HEK293 (cell line): ENCODE measurements around the gene DNAJB1.

Experiments used
- IKZF3 ChIP-seq: fragments of 450-650 bp; IDR thresholded peaks from 2 replicates; pipeline ENCODE4 v1.5.0; 2018; ENCODE audit warnings: missing biosample characterization, mild to moderate bottlenecking, missing genetic modification characterization, moderate library complexity
- KLF10 ChIP-seq: fragments of 450-650 bp; IDR thresholded peaks from 2 replicates; pipeline ENCODE4 v1.5.1; 2018; ENCODE audit warnings: missing biosample characterization, mild to moderate bottlenecking, missing genetic modification characterization
- KLF8 ChIP-seq: fragments of 450-650 bp; formaldehyde crosslinking; IDR thresholded peaks from 2 replicates; pipeline ENCODE4 v1.5.1; 2016; ENCODE audit warnings: missing biosample characterization, missing genetic modification characterization
- PRDM10 ChIP-seq: fragments of 450-650 bp; formaldehyde crosslinking; IDR thresholded peaks from 2 replicates; pipeline ENCODE4 v1.5.1; 2016; ENCODE audit warnings: missing biosample characterization, missing genetic modification characterization
- SETDB1 ChIP-seq: IDR thresholded peaks from one replicate; pipeline ENCODE4 v1.6.1; 2017; ENCODE audit warnings: mild to moderate bottlenecking, low read length, moderate library complexity, mixed read lengths; ENCODE audit not compliant: insufficient read length
- SP2 ChIP-seq: fragments of 450-650 bp; formaldehyde crosslinking; IDR thresholded peaks from 2 replicates; pipeline ENCODE4 v1.5.1; 2016; ENCODE audit warnings: missing biosample characterization, missing genetic modification characterization
- YY1 ChIP-seq: fragments of 450-650 bp; formaldehyde crosslinking; IDR thresholded peaks from 2 replicates; pipeline ENCODE4 v1.5.1; 2018; ENCODE audit warnings: missing biosample characterization, missing genetic modification characterization
- ZBTB44 ChIP-seq: fragments of 450-650 bp; IDR thresholded peaks from 2 replicates; pipeline ENCODE4 v1.5.1; 2018; ENCODE audit warnings: missing biosample characterization, mild to moderate bottlenecking, missing genetic modification characterization
- ZFP3 ChIP-seq: fragments of 450-650 bp; formaldehyde crosslinking; IDR thresholded peaks from 2 replicates; pipeline ENCODE4 v1.5.1; 2016; ENCODE audit warnings: low read depth, missing biosample characterization, missing genetic modification characterization
- ZNF239 ChIP-seq: fragments of 450-650 bp; formaldehyde crosslinking; IDR thresholded peaks from 2 replicates; pipeline ENCODE4 v1.5.1; 2016; ENCODE audit warnings: missing biosample characterization, missing genetic modification characterization
- ZNF394 ChIP-seq: fragments of 450-650 bp; formaldehyde crosslinking; IDR thresholded peaks from 2 replicates; pipeline ENCODE4 v1.5.1; 2016; ENCODE audit warnings: missing biosample characterization, missing genetic modification characterization, mild to moderate bottlenecking, moderate library complexity, borderline replicate concordance
- ZNF518A ChIP-seq: fragments of 450-650 bp; formaldehyde crosslinking; conservative IDR thresholded peaks from 2 replicates; pipeline ENCODE4 v1.5.1; 2016; ENCODE audit warnings: low read depth, missing biosample characterization, missing genetic modification characterization
- ZNF521 ChIP-seq: fragments of 450-650 bp; formaldehyde crosslinking; IDR thresholded peaks from 2 replicates; pipeline ENCODE4 v1.5.1; 2017; ENCODE audit warnings: missing biosample characterization, mild to moderate bottlenecking, missing genetic modification characterization
- ZNF529 ChIP-seq: fragments of 450-650 bp; formaldehyde crosslinking; IDR thresholded peaks from 2 replicates; pipeline ENCODE4 v1.5.1; 2017; ENCODE audit warnings: missing genetic modification characterization, missing biosample characterization; ENCODE audit not compliant: insufficient replicate concordance
- ZNF600 ChIP-seq: fragments of 450-650 bp; formaldehyde crosslinking; IDR thresholded peaks from 2 replicates; pipeline ENCODE4 v1.5.1; 2016; ENCODE audit warnings: missing biosample characterization, missing genetic modification characterization
- ZNF768 ChIP-seq: fragments of 450-650 bp; formaldehyde crosslinking; IDR thresholded peaks from 2 replicates; pipeline ENCODE4 v1.5.1; 2018; ENCODE audit warnings: missing biosample characterization, mild to moderate bottlenecking, missing genetic modification characterization
- TF ChIP-seq, protein P1 (sequence below): fragments of 450-650 bp; formaldehyde crosslinking; IDR thresholded peaks from 2 replicates; pipeline ENCODE4 v1.5.1; 2016; ENCODE audit warnings: missing biosample characterization, missing genetic modification characterization
- TF ChIP-seq, protein P2 (sequence below): fragments of 450-650 bp; formaldehyde crosslinking; IDR thresholded peaks from 2 replicates; pipeline ENCODE4 v1.5.1; 2016; ENCODE audit warnings: missing biosample characterization, missing genetic modification characterization
- TF ChIP-seq, protein P3 (sequence below): fragments of 450-650 bp; formaldehyde crosslinking; IDR thresholded peaks from 2 replicates; pipeline ENCODE4 v1.5.1; 2016; ENCODE audit warnings: missing biosample characterization, missing genetic modification characterization, borderline replicate concordance
- TF ChIP-seq, protein P4 (sequence below): fragments of 450-650 bp; formaldehyde crosslinking; IDR thresholded peaks from 2 replicates; pipeline ENCODE4 v1.5.1; 2016; ENCODE audit warnings: missing biosample characterization, missing genetic modification characterization

Gene DNAJB1

GRCh38 chr19:14536926-14537692 is 18.9 kb upstream of the DNAJB1 start (continued):
- TF ChIP-seq, protein P1, sequence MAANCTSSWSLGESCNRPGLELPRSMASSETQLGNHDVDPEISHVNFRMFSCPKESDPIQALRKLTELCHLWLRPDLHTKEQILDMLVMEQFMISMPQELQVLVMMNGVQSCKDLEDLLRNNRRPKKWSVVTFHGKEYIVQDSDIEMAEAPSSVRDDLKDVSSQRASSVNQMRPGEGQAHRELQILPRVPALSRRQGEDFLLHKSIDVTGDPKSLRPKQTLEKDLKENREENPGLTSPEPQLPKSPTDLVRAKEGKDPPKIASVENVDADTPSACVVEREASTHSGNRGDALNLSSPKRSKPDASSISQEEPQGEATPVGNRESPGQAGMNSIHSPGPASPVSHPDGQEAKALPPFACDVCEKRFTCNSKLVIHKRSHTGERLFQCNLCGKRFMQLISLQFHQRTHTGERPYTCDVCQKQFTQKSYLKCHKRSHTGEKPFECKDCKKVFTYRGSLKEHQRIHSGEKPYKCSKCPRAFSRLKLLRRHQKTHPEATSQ (tag by site-specific recombination) = no peak
- no peak for TF ChIP-seq ZNF518A
- TF ChIP-seq, protein P2, sequence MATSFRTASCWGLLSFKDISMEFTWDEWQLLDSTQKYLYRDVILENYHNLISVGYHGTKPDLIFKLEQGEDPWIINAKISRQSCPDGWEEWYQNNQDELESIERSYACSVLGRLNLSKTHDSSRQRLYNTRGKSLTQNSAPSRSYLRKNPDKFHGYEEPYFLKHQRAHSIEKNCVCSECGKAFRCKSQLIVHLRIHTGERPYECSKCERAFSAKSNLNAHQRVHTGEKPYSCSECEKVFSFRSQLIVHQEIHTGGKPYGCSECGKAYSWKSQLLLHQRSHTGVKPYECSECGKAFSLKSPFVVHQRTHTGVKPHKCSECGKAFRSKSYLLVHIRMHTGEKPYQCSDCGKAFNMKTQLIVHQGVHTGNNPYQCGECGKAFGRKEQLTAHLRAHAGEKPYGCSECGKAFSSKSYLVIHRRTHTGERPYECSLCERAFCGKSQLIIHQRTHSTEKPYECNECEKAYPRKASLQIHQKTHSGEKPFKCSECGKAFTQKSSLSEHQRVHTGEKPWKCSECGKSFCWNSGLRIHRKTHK (tag by site-specific recombination) = no peak
- TF ChIP-seq ZNF394 (tag by site-specific recombination) = peak; percentile 44; the same call in 1 of the 2 replicates
- TF ChIP-seq PRDM10 (tag by site-specific recombination) = no peak
- TF ChIP-seq ZNF600 = peak; percentile 74; the same call in 1 of the 2 replicates
- TF ChIP-seq ZNF768 = no peak
- TF ChIP-seq, protein P3, sequence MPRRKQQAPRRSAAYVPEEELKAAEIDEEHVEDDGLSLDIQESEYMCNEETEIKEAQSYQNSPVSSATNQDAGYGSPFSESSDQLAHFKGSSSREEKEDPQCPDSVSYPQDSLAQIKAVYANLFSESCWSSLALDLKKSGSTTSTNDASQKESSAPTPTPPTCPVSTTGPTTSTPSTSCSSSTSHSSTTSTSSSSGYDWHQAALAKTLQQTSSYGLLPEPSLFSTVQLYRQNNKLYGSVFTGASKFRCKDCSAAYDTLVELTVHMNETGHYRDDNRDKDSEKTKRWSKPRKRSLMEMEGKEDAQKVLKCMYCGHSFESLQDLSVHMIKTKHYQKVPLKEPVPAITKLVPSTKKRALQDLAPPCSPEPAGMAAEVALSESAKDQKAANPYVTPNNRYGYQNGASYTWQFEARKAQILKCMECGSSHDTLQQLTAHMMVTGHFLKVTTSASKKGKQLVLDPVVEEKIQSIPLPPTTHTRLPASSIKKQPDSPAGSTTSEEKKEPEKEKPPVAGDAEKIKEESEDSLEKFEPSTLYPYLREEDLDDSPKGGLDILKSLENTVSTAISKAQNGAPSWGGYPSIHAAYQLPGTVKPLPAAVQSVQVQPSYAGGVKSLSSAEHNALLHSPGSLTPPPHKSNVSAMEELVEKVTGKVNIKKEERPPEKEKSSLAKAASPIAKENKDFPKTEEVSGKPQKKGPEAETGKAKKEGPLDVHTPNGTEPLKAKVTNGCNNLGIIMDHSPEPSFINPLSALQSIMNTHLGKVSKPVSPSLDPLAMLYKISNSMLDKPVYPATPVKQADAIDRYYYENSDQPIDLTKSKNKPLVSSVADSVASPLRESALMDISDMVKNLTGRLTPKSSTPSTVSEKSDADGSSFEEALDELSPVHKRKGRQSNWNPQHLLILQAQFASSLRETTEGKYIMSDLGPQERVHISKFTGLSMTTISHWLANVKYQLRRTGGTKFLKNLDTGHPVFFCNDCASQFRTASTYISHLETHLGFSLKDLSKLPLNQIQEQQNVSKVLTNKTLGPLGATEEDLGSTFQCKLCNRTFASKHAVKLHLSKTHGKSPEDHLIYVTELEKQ (tag by site-specific recombination) = no peak
- no peak for TF ChIP-seq ZBTB44
- TF ChIP-seq IKZF3 (tag by site-specific recombination) = 0 out of 2 replicates have a peak, but pooled peaks have one; percentile 42
- peak; percentile 73 for TF ChIP-seq SP2 (tag by site-specific recombination)
- no peak for TF ChIP-seq ZNF529 (tag by site-specific recombination)
- TF ChIP-seq ZNF239 (tag by site-specific recombination) = no peak
- TF ChIP-seq, protein P4, sequence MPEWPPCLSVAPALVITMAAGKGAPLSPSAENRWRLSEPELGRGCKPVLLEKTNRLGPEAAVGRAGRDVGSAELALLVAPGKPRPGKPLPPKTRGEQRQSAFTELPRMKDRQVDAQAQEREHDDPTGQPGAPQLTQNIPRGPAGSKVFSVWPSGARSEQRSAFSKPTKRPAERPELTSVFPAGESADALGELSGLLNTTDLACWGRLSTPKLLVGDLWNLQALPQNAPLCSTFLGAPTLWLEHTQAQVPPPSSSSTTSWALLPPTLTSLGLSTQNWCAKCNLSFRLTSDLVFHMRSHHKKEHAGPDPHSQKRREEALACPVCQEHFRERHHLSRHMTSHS (tag by site-specific recombination) = no peak
- TF ChIP-seq YY1 = no peak
- TF ChIP-seq KLF10 (tag by site-specific recombination) = no peak
- no peak for TF ChIP-seq KLF8 (tag by site-specific recombination)
- no peak for TF ChIP-seq SETDB1
- TF ChIP-seq ZFP3 (tag by site-specific recombination) = no peak
- TF ChIP-seq ZNF521 = no peak
